Thyroid gland (tissue), 4 donors: Measurements from ENCODE around the gene GMEB2.

ENCODE experiments used
- POLR2A ChIP-seq, 2 donors: fragments of 450-650 bp; IDR thresholded peaks; one replicate each; pipeline ENCODE4 v1.6.1; 2017; ENCODE audit warnings: antibody characterized with exemption in 2 of 2, mild to moderate bottlenecking in 2 of 2, moderate library complexity in 1 of 2
- TF ChIP-seq, protein P1 (sequence below), 6 experiments: fragments of 200-600 bp in 3 of 6; fragments of 450-650 bp in 3 of 6; sonication (generic) in 3 of 6; IDR thresholded peaks; one replicate each; pipeline ENCODE4 v1.5.1; 2016 to 2019; ENCODE audit warnings: antibody characterized with exemption in 6 of 6, mild to moderate bottlenecking in 2 of 6, inconsistent platforms in 1 of 6, moderate library complexity in 1 of 6

DNA sequence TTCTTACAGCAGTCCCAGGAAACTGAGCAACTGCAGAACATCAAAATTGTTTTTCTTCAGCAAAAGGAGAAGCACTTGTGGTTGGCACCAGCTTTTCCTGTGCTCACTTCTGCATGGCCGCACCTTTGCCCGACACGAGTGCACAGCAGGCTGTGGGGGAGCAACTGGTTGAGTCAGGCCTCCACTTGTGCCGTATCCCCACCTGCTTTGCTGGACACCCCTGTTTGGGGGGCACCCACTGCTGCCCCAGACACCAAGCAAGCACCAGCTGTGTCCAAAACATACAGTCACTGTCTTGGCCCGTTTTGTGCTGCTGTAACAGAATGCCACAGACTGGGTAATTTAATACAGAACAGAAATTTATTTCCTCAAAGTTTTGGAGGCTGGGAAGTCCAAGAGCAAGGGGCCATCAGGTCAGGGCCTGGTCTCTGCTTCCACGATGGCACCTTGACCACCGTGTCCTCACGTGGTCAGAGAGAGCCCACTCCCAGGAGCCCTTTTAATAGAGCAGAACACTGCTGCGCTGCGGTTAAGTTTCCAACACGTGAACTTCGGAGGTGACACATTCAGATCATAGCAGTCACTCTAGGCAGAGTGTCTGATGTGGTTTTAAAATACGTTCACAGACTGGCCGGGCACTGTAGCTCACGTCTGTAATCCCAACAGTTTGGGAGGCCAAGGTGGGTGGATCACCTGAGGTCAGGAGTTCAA is 8.7 kb upstream of the GMEB2 start:
- TF ChIP-seq, protein P1, sequence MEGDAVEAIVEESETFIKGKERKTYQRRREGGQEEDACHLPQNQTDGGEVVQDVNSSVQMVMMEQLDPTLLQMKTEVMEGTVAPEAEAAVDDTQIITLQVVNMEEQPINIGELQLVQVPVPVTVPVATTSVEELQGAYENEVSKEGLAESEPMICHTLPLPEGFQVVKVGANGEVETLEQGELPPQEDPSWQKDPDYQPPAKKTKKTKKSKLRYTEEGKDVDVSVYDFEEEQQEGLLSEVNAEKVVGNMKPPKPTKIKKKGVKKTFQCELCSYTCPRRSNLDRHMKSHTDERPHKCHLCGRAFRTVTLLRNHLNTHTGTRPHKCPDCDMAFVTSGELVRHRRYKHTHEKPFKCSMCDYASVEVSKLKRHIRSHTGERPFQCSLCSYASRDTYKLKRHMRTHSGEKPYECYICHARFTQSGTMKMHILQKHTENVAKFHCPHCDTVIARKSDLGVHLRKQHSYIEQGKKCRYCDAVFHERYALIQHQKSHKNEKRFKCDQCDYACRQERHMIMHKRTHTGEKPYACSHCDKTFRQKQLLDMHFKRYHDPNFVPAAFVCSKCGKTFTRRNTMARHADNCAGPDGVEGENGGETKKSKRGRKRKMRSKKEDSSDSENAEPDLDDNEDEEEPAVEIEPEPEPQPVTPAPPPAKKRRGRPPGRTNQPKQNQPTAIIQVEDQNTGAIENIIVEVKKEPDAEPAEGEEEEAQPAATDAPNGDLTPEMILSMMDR (IDR thresholded peaks at IDR 0.05): no peak
- peak in 1 of 2 donors; percentile 35 for TF ChIP-seq POLR2A (IDR thresholded peaks at IDR 0.05)
